Stimulated activated CD8-positive, alpha-beta memory T cell treated with anti-CD3 and anti-CD28 coated beads, Interleukin-7, amount 100 ng/mL, for 48 hours (primary cell): Measurements from ENCODE around the gene C19orf53.

Source experiments
- DNase-seq, 2 donors: peaks; one replicate each; pipeline ENCODE4 v3.0.0-alpha.2; 2020; ENCODE audit warnings: low read depth in 1 of 2; ENCODE audit errors: extremely low read depth in 1 of 2

C19orf53 gene

GRCh38 chr19:13825489-13826441 is 51.5 kb downstream of the C19orf53 start:
- no peak for DNase-seq

GRCh38 chr19:13826652-13827235 is 52.5 kb downstream of the C19orf53 start:
- no peak for DNase-seq

GRCh38 chr19:13827656-13828055 is 53.4 kb downstream of the C19orf53 start:
- DNase-seq, result no peak
